ENCODE measurements around the gene LAMA3. TPM values are rescaled to one million over a fixed set of nuclear protein-coding genes. Genes with fewer than 3 reads are reported as not detected.

The LAMA3 gene
- total and polyA plus RNA-seq, 2 donors (not counting 3 experiments of a cell fraction or from before 2014, with no cell fraction given) = 2.6 to 12.3 TPM

DNA sequence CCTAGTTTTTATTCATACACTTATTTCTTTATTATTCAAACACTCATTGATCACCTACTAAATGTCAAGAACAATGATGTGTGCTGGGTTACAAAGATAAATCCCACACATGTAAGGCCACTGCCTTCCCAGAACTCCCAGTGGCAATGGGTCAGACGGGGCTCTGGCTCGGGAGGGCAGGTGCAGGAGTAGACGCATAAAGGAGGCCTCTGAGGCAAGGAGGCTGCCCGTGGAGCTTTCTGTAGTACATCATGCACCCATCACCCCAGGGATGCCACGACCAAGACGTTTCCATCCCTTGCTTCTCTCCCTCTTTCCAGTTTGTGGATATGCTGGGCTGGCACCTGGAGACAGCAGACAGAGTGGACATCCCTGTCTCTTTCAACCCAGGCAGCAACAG is 172.1 kb downstream of the LAMA3 start:
- no peak overlapping the region for H3K4me3 ChIP-seq (replicated peaks in 1 of 3; ENCODE audit: insufficient read depth in 1 of 3, low read depth in 1 of 3, low read length in 3 of 3)
- H3K36me3 ChIP-seq (ENCODE audit: control insufficient read depth in 2 of 2, extremely low read depth in 1 of 2, insufficient read depth in 2 of 2, low read length in 2 of 2) = no peaks in the 10 kb centered on the region
- H3K79me2 ChIP-seq (ENCODE audit: control insufficient read depth, insufficient read depth, low read length) = no peaks in the 10 kb centered on the region
- FAIRE-seq = no peak
- H3K27ac ChIP-seq (ENCODE audit: insufficient read depth, low read depth, low read length) = no peak overlapping the region
- H2AFZ ChIP-seq (ENCODE audit: low read depth, low read length) = no peak overlapping the region
- no TSS peak for BruUV-seq (replicated peaks)
- no peak overlapping the region for H3K9ac ChIP-seq (replicated peaks; ENCODE audit: extremely low read depth, insufficient read depth, low read length)
- peaks cover 10% of the 10 kb centered on the region for H3K4me1 ChIP-seq (ENCODE audit: control insufficient read depth, extremely low read depth, insufficient read depth, low read length)
- no peak for TF ChIP-seq POLR2A (IDR thresholded peaks at IDR 0.05; ENCODE audit: low read depth, low read length)
- TF ChIP-seq MAX (IDR thresholded peaks at IDR 0.05; ENCODE audit: insufficient read depth, insufficient read length) = no peak
- no peak for TF ChIP-seq MYC (IDR thresholded peaks at IDR 0.05; ENCODE audit: low read depth, low read length)
- TF ChIP-seq JUN (IDR thresholded peaks at IDR 0.05; ENCODE audit: borderline replicate concordance, insufficient read depth, insufficient read length, low read depth) = no peak
- no peak for TF ChIP-seq CTCF (IDR thresholded peaks at IDR 0.05; ENCODE audit: extremely low read depth in 1 of 2, insufficient read depth in 1 of 2, low read depth in 1 of 2, low read length in 2 of 2)
- TF ChIP-seq POLR2AphosphoS5 (IDR thresholded peaks at IDR 0.05; ENCODE audit: insufficient read depth, low read depth, low read length) = no peak
- no peak for TF ChIP-seq EZH2 (IDR thresholded peaks at IDR 0.05; ENCODE audit: borderline replicate concordance, low read depth, low read length, severe bottlenecking)
- TF ChIP-seq FOS (IDR thresholded peaks at IDR 0.05; ENCODE audit: borderline replicate concordance, insufficient read depth, low read length) = no peak
- no peak for TF ChIP-seq GATA2 (IDR thresholded peaks at IDR 0.05; ENCODE audit: insufficient read depth, insufficient read length, low read depth, low read length)
- H3K27me3 ChIP-seq (ENCODE audit: control insufficient read depth in 2 of 2, insufficient read depth in 2 of 2, low read length in 2 of 2) = no peaks in the 10 kb centered on the region
- H3K4me2 ChIP-seq (ENCODE audit: insufficient read depth, low read length) = no peak overlapping the region
- dilution Hi-C loops (cut with MboI; ENCODE audit: extremely low pct_ligation_motif_present, low sequenced_read_pairs) = no loop called here
- CTCF ChIA-PET = interaction anchor here (0.7 to 4.0 kb wide), 4 partner anchors 10 to 57 kb away, joined by 3 to 25 read pairs (median 5); no protein-coding TSS in a partner anchor
- H4K20me1 ChIP-seq (replicated peaks; ENCODE audit: control insufficient read depth, extremely low read depth, insufficient read depth, low read length) = no peaks in the 10 kb centered on the region
- H3K9me3 ChIP-seq (replicated peaks; ENCODE audit: control insufficient read depth, insufficient read depth, low read length) = no peaks in the 10 kb centered on the region
- no peaks in the 10 kb centered on the region for H3K9me1 ChIP-seq (replicated peaks; ENCODE audit: control insufficient read depth, extremely low read depth, insufficient read depth, low read length)
- POLR2A ChIA-PET = no interaction called here
- DNase-seq (ENCODE audit: low read depth, low spot score) = no peak
- intact Hi-C loops (cut with micrococcal nuclease) = no loop called here

Data from endothelial cell of umbilical vein (primary cell).